Chondrocyte (in vitro differentiated cells): ENCODE results near the gene TXNRD3. TPM values are rescaled to one million over a fixed set of nuclear protein-coding genes. Genes with fewer than 3 reads are reported as not detected.

Source experiments
- DNase-seq: peaks from one replicate; pipeline ENCODE4 v3.0.0; 2021; ENCODE audit warnings: mixed read lengths, low spot score
- H3K27ac Mint-ChIP-seq: one replicate; pipeline ENCODE4 v1.8.0; 2021; ENCODE audit warnings: mild to moderate bottlenecking, moderate library complexity, mixed read lengths; ENCODE audit not compliant: unreplicated experiment
- H3K27me3 Mint-ChIP-seq: 2 replicates; pipeline ENCODE4 v1.8.0; 2021; ENCODE audit warnings: low read depth, mixed read lengths
- H3K36me3 Mint-ChIP-seq: 2 replicates; pipeline ENCODE4 v1.8.0; 2021; ENCODE audit warnings: low read depth, mixed read lengths
- H3K4me1 Mint-ChIP-seq: 2 replicates; pipeline ENCODE4 v1.8.0; 2021; ENCODE audit warnings: low read depth, mild to moderate bottlenecking, mixed read lengths
- H3K4me3 Mint-ChIP-seq: one replicate; pipeline ENCODE4 v1.8.0; 2021; ENCODE audit warnings: mild to moderate bottlenecking, moderate library complexity, mixed read lengths; ENCODE audit not compliant: unreplicated experiment
- H3K9me3 Mint-ChIP-seq: 2 replicates; pipeline ENCODE4 v1.8.0; 2021; ENCODE audit warnings: low read depth, mixed read lengths
- total RNA-seq: library from RNA; stranded (reverse); gene quantifications from 3 replicates; pipeline ENCODE4 v1.2.1, GENCODE V29; 2021
- TF ChIP-seq, protein P1 (sequence below): fragments of 200-600 bp; sonication (generic); IDR thresholded peaks from 2 replicates; pipeline ENCODE4 v1.5.0; 2021; ENCODE audit warnings: antibody characterized with exemption, mild to moderate bottlenecking, moderate library complexity

Gene TXNRD3
- total RNA-seq, 1 donor from 2014 or later: 14.2 TPM

- Mint-ChIP-seq H3K36me3 (no peaks in the 10 kb centered on the region), H3K27me3 (peaks cover 31% of the 10 kb centered on the region), H3K9me3 (no peaks in the 10 kb centered on the region), H3K4me3 (no peak overlapping the region), H3K27ac (no peak overlapping the region), H3K4me1 (no peaks in the 10 kb centered on the region)
- TF ChIP-seq, protein P1, sequence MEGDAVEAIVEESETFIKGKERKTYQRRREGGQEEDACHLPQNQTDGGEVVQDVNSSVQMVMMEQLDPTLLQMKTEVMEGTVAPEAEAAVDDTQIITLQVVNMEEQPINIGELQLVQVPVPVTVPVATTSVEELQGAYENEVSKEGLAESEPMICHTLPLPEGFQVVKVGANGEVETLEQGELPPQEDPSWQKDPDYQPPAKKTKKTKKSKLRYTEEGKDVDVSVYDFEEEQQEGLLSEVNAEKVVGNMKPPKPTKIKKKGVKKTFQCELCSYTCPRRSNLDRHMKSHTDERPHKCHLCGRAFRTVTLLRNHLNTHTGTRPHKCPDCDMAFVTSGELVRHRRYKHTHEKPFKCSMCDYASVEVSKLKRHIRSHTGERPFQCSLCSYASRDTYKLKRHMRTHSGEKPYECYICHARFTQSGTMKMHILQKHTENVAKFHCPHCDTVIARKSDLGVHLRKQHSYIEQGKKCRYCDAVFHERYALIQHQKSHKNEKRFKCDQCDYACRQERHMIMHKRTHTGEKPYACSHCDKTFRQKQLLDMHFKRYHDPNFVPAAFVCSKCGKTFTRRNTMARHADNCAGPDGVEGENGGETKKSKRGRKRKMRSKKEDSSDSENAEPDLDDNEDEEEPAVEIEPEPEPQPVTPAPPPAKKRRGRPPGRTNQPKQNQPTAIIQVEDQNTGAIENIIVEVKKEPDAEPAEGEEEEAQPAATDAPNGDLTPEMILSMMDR: no peak
- DNase-seq: no peak
These were observed 12.0 kb upstream of the TXNRD3 start for GRCh38 chr3:126666658-126667528.

DNA sequence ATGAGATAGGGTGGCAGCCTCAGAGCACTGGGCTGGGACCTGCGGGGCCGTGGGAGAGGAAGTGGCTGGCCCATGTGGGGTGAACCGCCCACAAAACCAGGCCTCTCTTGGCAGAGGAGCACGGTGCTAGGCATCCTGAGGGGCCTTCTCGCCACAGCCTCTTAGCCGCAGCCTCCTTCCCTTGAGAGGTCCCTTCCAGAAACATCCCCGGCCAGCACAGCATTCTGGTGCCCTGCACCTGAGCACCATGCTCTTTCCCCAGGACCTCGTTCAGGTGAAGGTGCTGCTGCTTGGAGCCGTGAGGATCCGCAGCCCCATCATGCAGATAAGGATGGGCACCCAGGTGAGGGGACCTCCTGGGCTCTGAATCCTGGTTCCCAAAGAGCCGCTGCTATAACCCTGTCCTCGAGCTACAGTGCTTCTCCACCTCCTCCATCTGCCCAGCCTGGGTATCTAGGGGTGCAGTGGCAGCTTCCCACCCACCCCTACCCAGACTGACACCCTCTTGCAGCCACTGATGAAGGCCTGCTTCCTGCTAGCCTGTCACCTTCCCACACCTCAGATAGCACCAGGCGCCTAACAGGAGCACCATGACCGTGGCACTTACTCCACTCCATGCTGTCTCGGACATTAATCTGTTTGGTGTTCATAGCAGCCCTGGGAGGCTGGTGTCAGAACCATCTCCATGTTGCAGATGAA lies 11.2 kb upstream of the TXNRD3 start:
- H3K4me1 Mint-ChIP-seq: no peaks in the 10 kb centered on the region
- no peak overlapping the region for H3K27ac Mint-ChIP-seq
- peaks cover 31% of the 10 kb centered on the region for H3K27me3 Mint-ChIP-seq
- peaks cover 2% of the 10 kb centered on the region for H3K9me3 Mint-ChIP-seq
- H3K4me3 Mint-ChIP-seq: no peak overlapping the region
- TF ChIP-seq, protein P1: no peak
- H3K36me3 Mint-ChIP-seq: no peaks in the 10 kb centered on the region
- DNase-seq: no peak

- H3K27ac Mint-ChIP-seq: no peak overlapping the region
- peaks cover 33% of the 10 kb centered on the region for H3K27me3 Mint-ChIP-seq
- H3K9me3 Mint-ChIP-seq: peaks cover 7% of the 10 kb centered on the region
- H3K4me1 Mint-ChIP-seq: no peaks in the 10 kb centered on the region
- H3K4me3 Mint-ChIP-seq: no peak overlapping the region
- TF ChIP-seq, protein P1: no peak
- H3K36me3 Mint-ChIP-seq: no peaks in the 10 kb centered on the region
- DNase-seq: no peak
These were observed 10.5 kb upstream of the TXNRD3 start for GRCh38 chr3:126665221-126665936.

- no peak for DNase-seq
- peaks cover 37% of the 10 kb centered on the region for H3K27me3 Mint-ChIP-seq
These were observed 9.8 kb upstream of the TXNRD3 start for GRCh38 chr3:126664591-126665214.

More at GRCh38 chr3:126664591-126665214, 9.8 kb upstream of the TXNRD3 start:
- H3K27ac Mint-ChIP-seq: no peak overlapping the region
- no peaks in the 10 kb centered on the region for H3K36me3 Mint-ChIP-seq
- H3K4me1 Mint-ChIP-seq: no peaks in the 10 kb centered on the region
- no peak overlapping the region for H3K4me3 Mint-ChIP-seq
- TF ChIP-seq, protein P1: peak; percentile 41
- H3K9me3 Mint-ChIP-seq: peaks cover 7% of the 10 kb centered on the region
